Esophagus squamous epithelium (tissue), 5 donors: ENCODE results near the gene EZH2. TPM values are rescaled to one million over a fixed set of nuclear protein-coding genes. Genes with fewer than 3 reads are reported as not detected.

Experiments
- DNase-seq: peaks from one replicate; lab custom pipeline; 2025; lab: John Stamatoyannopoulos, UW
- H3K27ac ChIP-seq, 4 donors: fragments of 200-600 bp; sonication (generic); one replicate each; pipeline ENCODE4 v1.5.1; 2016 to 2019; ENCODE audit warnings: mild to moderate bottlenecking in 1 of 4
- H3K27me3 ChIP-seq, 4 donors: fragments of 200-600 bp; sonication (generic); 1 replicate in 3 of 4; 2 replicates in 1 of 4; pipeline versions ENCODE4 v1.5.1 to v1.6.0; 2017 to 2021; ENCODE audit warnings: antibody characterized with exemption in 1 of 4
- H3K36me3 ChIP-seq, 3 donors: fragments of 200-600 bp; sonication (generic); one replicate each; pipeline ENCODE4 v1.5.1; 2016 to 2019
- H3K4me1 ChIP-seq, 3 donors: fragments of 200-600 bp; sonication (generic); one replicate each; pipeline ENCODE4 v1.5.1; 2017 to 2019
- H3K4me3 ChIP-seq, 4 donors: fragments of 200-600 bp; sonication (generic); 1 replicate in 3 of 4; 2 replicates in 1 of 4; pipeline ENCODE4 v1.5.1; 2016 to 2019; ENCODE audit warnings: mild to moderate bottlenecking in 2 of 4, moderate library complexity in 1 of 4
- H3K9me3 ChIP-seq, 3 donors: fragments of 200-600 bp; sonication (generic); one replicate each; pipeline ENCODE4 v1.5.1; 2016 to 2019
- CTCF ChIP-seq, 6 experiments: fragments of 450-650 bp in 4 of 6; fragments of 200-600 bp in 2 of 6; sonication (generic) in 2 of 6; IDR thresholded peaks; one replicate each; pipeline ENCODE4 v1.5.1; 2016 to 2019; ENCODE audit warnings: antibody characterized with exemption in 6 of 6, mild to moderate bottlenecking in 4 of 6, moderate library complexity in 4 of 6
- POLR2A ChIP-seq, 4 donors: fragments of 450-650 bp; IDR thresholded peaks; one replicate each; pipeline ENCODE4 v1.6.1; 2017; ENCODE audit warnings: antibody characterized with exemption in 4 of 4, mild to moderate bottlenecking in 4 of 4, moderate library complexity in 3 of 4
- WGBS, 2 donors: methylation state at CpG; one replicate each; pipeline ENCODE4 v1.1.5; 2018; 5-methylcytosine and 5-hydroxymethylcytosine counted together
- intact Hi-C: fragments of 100-400 bp; cut with DNase I; formaldehyde crosslinking; loops from one replicate; pipeline ENCODE4 v1.15.0; 2022
- total RNA-seq, 4 donors: library from RNA; depleted of rRNA; stranded (reverse); fragments of >200 nt; gene quantifications; one replicate each; pipeline ENCODE4 v1.1.0, GENCODE V29; 2016
- donor health status: DM: yes; HTN: yes; CAD: no.

EZH2 gene
- total RNA-seq, 4 donors from 2014 or later: 6.2 to 22.3 (median 12.7) TPM

- no peak for DNase-seq
- Histone ChIP-seq H3K4me3 (no peak overlapping the region), H3K9me3 (no peaks in the 10 kb centered on the region), H3K36me3 (no peaks in the 10 kb centered on the region), H3K4me1 (peaks cover 0 to 28% (median 0%) of the 10 kb centered on the region in 3 donors), H3K27me3 (peaks cover 0 to 8% (median 0%) of the 10 kb centered on the region in 4 donors), H3K27ac (no peak overlapping the region)
- TF ChIP-seq POLR2A (IDR thresholded peaks at IDR 0.05): no peak
- TF ChIP-seq CTCF (IDR thresholded peaks at IDR 0.05): no peak
- intact Hi-C loops: no loop called here
- 100% methylated on average over 1 of the region's 1 CpG for WGBS, 2 donors
Observed at GRCh38 chr7:148903504-148903903, 19.4 kb upstream of the EZH2 start.

- intact Hi-C loops: no loop called here
- Histone ChIP-seq H3K27ac (peak overlapping the region; percentile 11 to 71 (median 49)), H3K4me1 (peaks cover 0 to 20% (median 0%) of the 10 kb centered on the region in 3 donors), H3K9me3 (no peaks in the 10 kb centered on the region), H3K36me3 (no peaks in the 10 kb centered on the region), H3K4me3 (no peak overlapping the region), H3K27me3 (peaks cover 0 to 11% (median 0%) of the 10 kb centered on the region in 4 donors)
- TF ChIP-seq POLR2A (IDR thresholded peaks at IDR 0.05): no peak
- TF ChIP-seq CTCF (IDR thresholded peaks at IDR 0.05): peak in 1 of 6 experiments; percentile 3
- 0 to 48% methylated on average over 2 to 3 of the region's 3 CpGs for WGBS, 2 donors
- DNase-seq: no peak
Observed at GRCh38 chr7:148901178-148901577, 17.1 kb upstream of the EZH2 start.

- intact Hi-C loops: no loop called here
- H3K4me1 ChIP-seq: peaks cover 0 to 20% (median 0%) of the 10 kb centered on the region in 3 donors
- H3K9me3 ChIP-seq: no peaks in the 10 kb centered on the region
- peaks cover 0 to 19% (median 0%) of the 10 kb centered on the region in 4 donors for H3K27me3 ChIP-seq
- DNase-seq: no peak
- H3K36me3 ChIP-seq: no peaks in the 10 kb centered on the region
- no peak overlapping the region for H3K4me3 ChIP-seq
- TF ChIP-seq CTCF (IDR thresholded peaks at IDR 0.05) (no peak), POLR2A (IDR thresholded peaks at IDR 0.05) (no peak)
- H3K27ac ChIP-seq: peak overlapping the region in 2 of 4 donors; percentile 20 to 37
- WGBS, 2 donors: 34 to 43% methylated on average over 6 of the region's 6 CpGs
Observed at GRCh38 chr7:148898845-148899484, 14.9 kb upstream of the EZH2 start.

GRCh38 chr7:148894591-148894990 lies 10.5 kb upstream of the EZH2 start:
- no peaks in the 10 kb centered on the region for H3K36me3 ChIP-seq
- H3K27me3 ChIP-seq: peaks cover 0 to 22% (median 0%) of the 10 kb centered on the region in 4 donors
- no peak for DNase-seq
- no peaks in the 10 kb centered on the region for H3K9me3 ChIP-seq
- no peak overlapping the region for H3K27ac ChIP-seq
- WGBS, 2 donors: 60 to 72% methylated on average over 2 of the region's 2 CpGs
- intact Hi-C loops: no loop called here
- H3K4me3 ChIP-seq: no peak overlapping the region
- no peak for TF ChIP-seq CTCF (IDR thresholded peaks at IDR 0.05)
- TF ChIP-seq POLR2A (IDR thresholded peaks at IDR 0.05): no peak
- H3K4me1 ChIP-seq: peaks cover 0 to 8% (median 0%) of the 10 kb centered on the region in 3 donors

DNA sequence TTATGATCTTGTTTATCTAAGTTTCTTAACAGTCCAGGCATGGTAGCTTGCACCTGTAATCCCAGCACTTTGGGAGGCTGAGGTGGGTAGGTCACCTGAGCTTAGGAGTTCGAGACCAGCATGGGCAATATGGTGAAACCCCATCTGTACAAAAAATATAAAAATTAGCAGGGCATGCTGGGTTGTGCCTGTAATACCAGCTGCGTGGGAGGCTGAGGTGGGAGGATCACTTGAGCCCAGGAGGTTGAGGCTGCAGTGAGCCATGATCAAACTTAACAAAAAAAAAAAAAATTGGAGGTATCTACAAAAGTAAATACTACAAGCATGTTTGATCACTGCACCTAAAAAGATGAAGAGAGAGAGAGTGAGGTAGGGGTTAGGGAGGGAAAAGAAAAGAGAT lies 9.0 kb upstream of the EZH2 start:
- Histone ChIP-seq H3K27ac (no peak overlapping the region), H3K27me3 (peaks cover 0 to 22% (median 0%) of the 10 kb centered on the region in 4 donors), H3K4me1 (no peaks in the 10 kb centered on the region), H3K4me3 (no peak overlapping the region), H3K36me3 (no peaks in the 10 kb centered on the region), H3K9me3 (no peaks in the 10 kb centered on the region)
- intact Hi-C loops: no loop called here
- TF ChIP-seq CTCF (IDR thresholded peaks at IDR 0.05): no peak
- TF ChIP-seq POLR2A (IDR thresholded peaks at IDR 0.05): no peak
- 67 to 92% methylated on average over 2 of the region's 2 CpGs for WGBS, 2 donors
- no peak for DNase-seq
